ENCODE measurements around the gene PTPN18.
"Not testable (repeated sequence)": the region's sequence is repeated elsewhere in the genome, so short reads cannot be mapped to it uniquely, and the experiment has no call there.

The PTPN18 gene

GRCh38 chr2:130387071-130387400 lies 31.2 kb downstream of the PTPN18 start:
- DNase-seq: no peak

- DNase-seq: no peak
Measured at GRCh38 chr2:130387804-130388203, 31.9 kb downstream of the PTPN18 start.

GRCh38 chr2:130388221-130388907 lies 32.5 kb downstream of the PTPN18 start:
- no peak for DNase-seq

DNA sequence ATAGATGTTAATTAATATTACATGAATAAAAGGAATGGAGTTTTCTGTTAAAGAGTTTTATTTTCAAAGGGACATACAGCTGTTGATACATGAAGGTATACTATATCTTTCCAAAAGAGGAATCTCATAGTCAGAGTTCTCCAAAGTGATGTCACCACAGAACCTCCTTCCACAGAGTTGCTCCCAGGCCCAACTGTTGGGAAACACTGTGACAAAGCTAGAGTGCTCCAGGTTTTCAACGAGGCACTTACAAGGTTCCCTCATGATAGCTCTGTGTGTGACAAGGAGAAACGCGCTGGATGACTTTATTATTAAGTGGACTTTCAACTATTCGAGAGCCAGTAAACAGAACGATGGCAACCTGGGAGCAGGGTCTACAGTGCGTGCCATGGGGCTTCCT lies 33.5 kb downstream of the PTPN18 start:
- DNase-seq: no peak

- DNase-seq: no peak
Measured at GRCh38 chr2:130389783-130390182, 33.9 kb downstream of the PTPN18 start.

- DNase-seq: no peak
Measured at GRCh38 chr2:130390460-130391057, 34.7 kb downstream of the PTPN18 start.

DNA sequence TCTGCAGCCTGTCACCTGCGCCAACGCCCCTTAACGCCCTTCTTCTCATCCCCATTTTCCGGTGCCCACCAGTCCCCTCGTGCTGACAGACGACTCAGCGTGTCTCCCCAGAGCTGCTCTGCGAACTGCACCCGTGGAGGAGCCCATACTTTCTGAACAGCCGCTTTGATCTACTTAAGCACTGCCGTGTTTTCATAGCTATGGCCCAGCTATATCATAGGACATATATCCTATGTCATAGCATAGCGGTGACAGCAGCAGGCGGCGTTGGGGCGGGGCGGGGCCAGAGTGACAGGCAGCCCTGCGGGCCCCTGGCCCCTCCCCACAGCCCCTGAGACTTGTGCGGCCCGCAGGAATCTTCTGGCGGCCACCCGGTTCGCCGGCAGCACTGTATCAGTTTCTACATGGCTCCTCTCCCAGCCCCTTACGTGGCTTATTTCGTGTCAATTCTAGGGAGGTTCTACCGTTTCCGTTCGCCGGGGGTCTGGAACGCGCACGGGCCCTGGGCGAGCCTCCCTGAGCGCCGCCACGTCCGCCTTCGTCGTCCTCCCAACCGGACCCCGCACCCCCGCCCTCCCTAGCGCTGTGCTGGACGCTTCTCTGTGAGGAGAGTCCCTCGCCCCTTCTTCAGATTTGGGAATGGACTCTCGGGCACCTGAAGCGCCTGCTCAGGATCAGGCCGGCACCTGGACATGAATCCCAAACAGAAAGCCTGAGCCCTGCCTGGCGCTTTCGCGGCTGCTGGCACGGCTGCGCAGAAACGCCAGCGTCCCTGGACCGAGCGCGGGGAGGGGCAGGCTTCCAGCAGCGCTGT lies 35.4 kb downstream of the PTPN18 start:
- DNase-seq: peak; percentile 63 to 70

- no peak for DNase-seq
Measured at GRCh38 chr2:130391872-130392670, 36.2 kb downstream of the PTPN18 start.

- DNase-seq: no peak
Measured at GRCh38 chr2:130393318-130393910, 37.6 kb downstream of the PTPN18 start.

- not testable (repeated sequence) for DNase-seq
Measured at GRCh38 chr2:130406280-130406679, 50.4 kb downstream of the PTPN18 start.

DNA sequence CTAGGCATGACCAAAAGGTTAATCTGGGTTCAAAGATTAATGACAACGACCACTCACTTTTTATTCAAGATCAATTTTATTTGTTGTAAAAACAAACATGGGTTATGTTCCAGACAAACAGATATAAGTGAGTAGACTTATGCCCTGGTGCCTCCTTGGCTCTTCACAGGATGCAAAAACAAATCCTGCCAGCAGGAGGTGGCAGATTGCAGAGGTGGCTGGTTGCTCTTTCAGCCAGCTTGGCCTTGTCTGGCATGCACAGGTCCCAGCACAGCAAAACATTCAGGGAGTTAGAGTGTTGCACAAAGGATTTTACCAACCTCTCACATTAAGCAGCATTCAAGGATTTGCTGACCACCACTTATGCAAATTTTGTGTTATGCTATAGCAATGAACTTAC lies 60.8 kb downstream of the PTPN18 start:
- DNase-seq: peak; percentile 22 to 23

DNA sequence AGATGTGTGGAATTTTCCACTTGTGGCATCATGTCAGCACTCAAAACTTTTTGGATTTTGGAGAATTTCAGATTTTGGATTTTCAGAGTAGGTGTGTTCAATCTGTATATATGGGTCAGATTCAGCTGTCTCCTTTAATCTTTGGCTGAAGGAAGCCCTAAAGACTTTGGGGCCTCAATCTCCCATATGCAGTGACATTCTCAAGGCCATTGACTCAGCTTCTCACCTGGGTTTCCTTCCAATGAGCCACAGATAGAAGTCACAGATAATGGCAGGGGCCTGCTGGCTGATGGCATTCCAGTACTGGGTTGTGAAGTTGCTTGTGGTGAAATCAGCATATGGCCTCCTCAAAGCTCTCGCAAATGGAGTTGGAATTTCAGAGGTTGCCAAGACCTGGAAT lies 63.0 kb downstream of the PTPN18 start:
- not testable (repeated sequence) for DNase-seq

Data from stimulated activated CD4-positive, alpha-beta T cell treated with anti-CD3 and anti-CD28 coated beads, Interleukin-2, amount 100 ng/mL, for 48 hours (primary cell).